ENCODE data around the gene PARP12.

The PARP12 gene

GRCh38 chr7:139991911-139992310 is 70.8 kb downstream of the PARP12 start:
- DNase-seq (ENCODE audit: low read depth) = no peak

- DNase-seq (ENCODE audit: low read depth) = no peak
Observed at GRCh38 chr7:139991269-139991666, 71.5 kb downstream of the PARP12 start.

- DNase-seq (ENCODE audit: low read depth) = no peak
Observed at GRCh38 chr7:139990571-139991268, 72.0 kb downstream of the PARP12 start.

- DNase-seq (ENCODE audit: low read depth) = no peak
Observed at GRCh38 chr7:139990142-139990535, 72.6 kb downstream of the PARP12 start.

GRCh38 chr7:139989366-139990141 is 73.2 kb downstream of the PARP12 start:
- DNase-seq (ENCODE audit: low read depth) = no peak

- no peak for DNase-seq (ENCODE audit: low read depth)
Observed at GRCh38 chr7:139987691-139988516, 74.8 kb downstream of the PARP12 start.

GRCh38 chr7:139985811-139986210 is 76.9 kb downstream of the PARP12 start:
- no peak for DNase-seq (ENCODE audit: low read depth)

- no peak for DNase-seq (ENCODE audit: low read depth)
Observed at GRCh38 chr7:139984642-139985539, 77.9 kb downstream of the PARP12 start.

- no peak for DNase-seq (ENCODE audit: low read depth)
Observed at GRCh38 chr7:139982927-139983920, 79.5 kb downstream of the PARP12 start.

GRCh38 chr7:139981511-139981895 is 81.2 kb downstream of the PARP12 start:
- no peak for DNase-seq (ENCODE audit: low read depth)

- DNase-seq (ENCODE audit: low read depth) = no peak
Observed at GRCh38 chr7:139976838-139977656, 85.7 kb downstream of the PARP12 start.

- DNase-seq (ENCODE audit: low read depth) = no peak
Observed at GRCh38 chr7:139976055-139976837, 86.5 kb downstream of the PARP12 start.

GRCh38 chr7:139974179-139974811 is 88.5 kb downstream of the PARP12 start:
- no peak for DNase-seq (ENCODE audit: low read depth)

All from activated T-helper 9 cell treated with anti-CD3 and anti-CD28 coated beads, Interleukin-2, amount 50 U/mL, for 16 hours (primary cell).